ENCODE results near the gene KCNMA1.
A peak's percentile ranks its signal among the peaks of the same experiment; 100 is the strongest.

The KCNMA1 gene

GRCh38 chr10:77168161-77168560 is 469.4 kb downstream of the KCNMA1 start:
- Histone ChIP-seq H3K36me3 (ENCODE audit: control insufficient read depth, insufficient read depth, low read length) (no peaks in the 10 kb centered on the region), H3K4me3 (ENCODE audit: extremely low read depth, insufficient read depth, low read length, poor library complexity, severe bottlenecking) (no peak overlapping the region), H3K27ac (ENCODE audit: low read depth, low read length, severe bottlenecking) (no peak overlapping the region), H3K4me1 (ENCODE audit: control insufficient read depth, insufficient read depth, low read length, poor library complexity, severe bottlenecking) (peaks cover 21% of the 10 kb centered on the region), H3K9me3 (ENCODE audit: control insufficient read depth, low read length) (no peaks in the 10 kb centered on the region)
- 83% methylated on average over 1 of the region's 2 CpGs; no CpG with 5 or more reads in 1 of the 2 experiments for WGBS, 2 experiments (ENCODE audit: insufficient coverage in 2 of 2)

DNA sequence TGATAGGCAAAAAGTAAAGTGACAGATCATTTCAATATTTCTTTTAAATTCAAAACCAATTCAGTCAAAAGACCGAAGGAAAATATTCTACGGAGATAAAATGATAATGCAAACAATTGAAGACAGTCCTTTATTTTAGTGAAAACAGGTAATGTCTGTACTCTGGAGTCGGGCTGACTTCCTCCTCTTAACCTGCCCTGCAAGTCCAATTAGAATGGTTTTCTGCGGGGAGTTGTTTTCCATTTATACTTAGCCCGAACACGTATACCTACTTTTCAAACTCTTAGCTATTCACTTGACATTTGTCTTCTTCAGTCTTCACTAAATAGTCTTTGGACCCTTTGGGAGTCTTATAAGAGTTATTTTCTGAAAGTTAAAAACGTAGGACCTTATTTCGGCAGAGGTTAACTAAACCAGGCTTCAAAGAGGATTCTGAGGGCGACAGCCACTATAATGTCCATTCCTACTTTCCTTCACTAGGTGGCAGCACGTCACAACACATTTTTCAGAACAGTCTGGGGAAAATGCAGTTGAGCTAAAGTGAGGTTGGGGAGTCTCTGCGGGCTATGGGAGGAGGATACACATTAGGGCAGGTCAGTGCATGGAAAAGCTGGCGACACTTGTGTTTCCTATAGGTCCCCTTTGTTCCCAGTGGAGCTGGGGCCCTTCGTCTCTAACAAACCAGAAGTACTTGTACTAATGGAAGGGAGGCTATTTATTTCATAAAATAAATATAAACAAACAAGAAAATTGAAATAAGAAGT is 472.0 kb downstream of the KCNMA1 start:
- Histone ChIP-seq H3K4me3 (ENCODE audit: extremely low read depth, insufficient read depth, low read length, poor library complexity, severe bottlenecking) (no peak overlapping the region), H3K27ac (ENCODE audit: low read depth, low read length, severe bottlenecking) (no peak overlapping the region), H3K9me3 (ENCODE audit: control insufficient read depth, low read length) (no peaks in the 10 kb centered on the region), H3K36me3 (ENCODE audit: control insufficient read depth, insufficient read depth, low read length) (no peaks in the 10 kb centered on the region), H3K4me1 (ENCODE audit: control insufficient read depth, insufficient read depth, low read length, poor library complexity, severe bottlenecking) (peaks cover 25% of the 10 kb centered on the region)
- WGBS, 2 experiments (ENCODE audit: insufficient coverage in 2 of 2): 7 to 61% methylated on average over 2 to 3 of the region's 13 CpGs

- Histone ChIP-seq H3K27ac (ENCODE audit: low read depth, low read length, severe bottlenecking) (peak overlapping the region; percentile 38), H3K9me3 (ENCODE audit: control insufficient read depth, low read length) (no peaks in the 10 kb centered on the region), H3K36me3 (ENCODE audit: control insufficient read depth, insufficient read depth, low read length) (no peaks in the 10 kb centered on the region), H3K4me1 (ENCODE audit: control insufficient read depth, insufficient read depth, low read length, poor library complexity, severe bottlenecking) (peaks cover 25% of the 10 kb centered on the region), H3K4me3 (ENCODE audit: extremely low read depth, insufficient read depth, low read length, poor library complexity, severe bottlenecking) (no peak overlapping the region)
- WGBS, 2 experiments (ENCODE audit: insufficient coverage in 2 of 2): 94 to 100% methylated on average over 1 to 2 of the region's 5 CpGs
Observed at GRCh38 chr10:77164616-77165311, 472.8 kb downstream of the KCNMA1 start.

GRCh38 chr10:77163670-77164348 is 473.8 kb downstream of the KCNMA1 start:
- H3K27ac ChIP-seq (ENCODE audit: low read depth, low read length, severe bottlenecking): peak overlapping the region; percentile 79
- WGBS, 2 experiments (ENCODE audit: insufficient coverage in 2 of 2): 57 to 66% methylated on average over 3 of the region's 4 CpGs

DNA sequence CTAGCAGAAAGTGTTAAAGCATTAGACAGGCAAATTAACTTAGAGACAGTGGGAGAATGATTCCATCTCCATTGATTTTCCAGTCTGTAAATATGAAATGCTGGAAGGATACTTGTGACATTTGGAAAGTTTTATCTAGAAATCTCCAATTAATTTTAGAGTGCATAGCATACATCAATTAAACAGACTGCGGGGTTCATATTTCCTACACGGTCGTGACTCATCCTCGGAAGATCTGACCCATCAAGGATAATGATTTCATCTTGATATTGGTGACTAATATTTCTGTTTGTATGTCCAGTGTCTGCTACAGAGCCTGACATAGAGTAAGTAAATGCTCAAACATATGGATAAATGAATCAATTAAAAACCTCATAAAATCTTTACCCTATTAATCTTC is 474.9 kb downstream of the KCNMA1 start:
- Histone ChIP-seq H3K27ac (ENCODE audit: low read depth, low read length, severe bottlenecking) (no peak overlapping the region), H3K4me3 (ENCODE audit: extremely low read depth, insufficient read depth, low read length, poor library complexity, severe bottlenecking) (no peak overlapping the region), H3K9me3 (ENCODE audit: control insufficient read depth, low read length) (no peaks in the 10 kb centered on the region), H3K36me3 (ENCODE audit: control insufficient read depth, insufficient read depth, low read length) (no peaks in the 10 kb centered on the region), H3K4me1 (ENCODE audit: control insufficient read depth, insufficient read depth, low read length, poor library complexity, severe bottlenecking) (peaks cover 25% of the 10 kb centered on the region)
- WGBS, 2 experiments (ENCODE audit: insufficient coverage in 2 of 2): no CpG with 5 or more reads among the region's 4 CpGs

More at GRCh38 chr10:77163670-77164348, 473.8 kb downstream of the KCNMA1 start:
- no peak overlapping the region for H3K4me3 ChIP-seq (ENCODE audit: extremely low read depth, insufficient read depth, low read length, poor library complexity, severe bottlenecking)
- no peaks in the 10 kb centered on the region for H3K36me3 ChIP-seq (ENCODE audit: control insufficient read depth, insufficient read depth, low read length)
- peaks cover 25% of the 10 kb centered on the region for H3K4me1 ChIP-seq (ENCODE audit: control insufficient read depth, insufficient read depth, low read length, poor library complexity, severe bottlenecking)
- no peaks in the 10 kb centered on the region for H3K9me3 ChIP-seq (ENCODE audit: control insufficient read depth, low read length)

GRCh38 chr10:77160679-77161078 is 476.9 kb downstream of the KCNMA1 start:
- Histone ChIP-seq H3K4me1 (ENCODE audit: control insufficient read depth, insufficient read depth, low read length, poor library complexity, severe bottlenecking) (peaks cover 29% of the 10 kb centered on the region), H3K4me3 (ENCODE audit: extremely low read depth, insufficient read depth, low read length, poor library complexity, severe bottlenecking) (no peak overlapping the region)
- 78 to 100% methylated on average over 1 of the region's 1 CpG for WGBS, 2 experiments (ENCODE audit: insufficient coverage in 2 of 2)

DNA sequence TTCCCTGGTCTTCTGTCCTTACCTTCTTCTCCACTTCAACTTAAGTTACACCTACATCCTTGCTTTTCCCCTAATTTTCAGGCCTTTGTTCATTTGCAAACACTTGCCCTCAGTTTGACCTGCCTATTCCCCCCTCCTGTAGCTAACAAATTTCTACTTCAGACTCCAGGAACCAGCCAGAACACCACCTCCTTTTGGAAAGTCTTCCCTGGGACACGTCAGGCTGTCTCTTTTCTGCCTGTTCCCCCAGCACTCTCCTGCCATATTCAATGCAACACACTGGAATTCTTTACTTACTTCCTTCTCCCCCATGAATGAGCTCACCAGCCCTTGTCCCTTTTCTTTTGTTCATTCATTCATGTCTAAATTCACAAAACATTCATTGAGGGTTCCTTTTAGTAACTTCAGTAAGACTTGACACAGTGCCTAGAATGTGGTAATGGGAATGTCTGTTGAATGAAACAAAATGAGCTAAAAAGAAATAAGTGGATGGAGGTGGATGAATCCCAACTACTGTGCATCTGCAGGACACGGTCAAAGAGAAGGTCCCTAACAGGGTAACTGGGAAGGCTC is 478.0 kb downstream of the KCNMA1 start:
- Histone ChIP-seq H3K4me1 (ENCODE audit: control insufficient read depth, insufficient read depth, low read length, poor library complexity, severe bottlenecking) (peaks cover 23% of the 10 kb centered on the region), H3K36me3 (ENCODE audit: control insufficient read depth, insufficient read depth, low read length) (no peaks in the 10 kb centered on the region), H3K27ac (ENCODE audit: low read depth, low read length, severe bottlenecking) (no peak overlapping the region), H3K4me3 (ENCODE audit: extremely low read depth, insufficient read depth, low read length, poor library complexity, severe bottlenecking) (no peak overlapping the region), H3K9me3 (ENCODE audit: control insufficient read depth, low read length) (no peaks in the 10 kb centered on the region)
- 87 to 95% methylated on average over 2 of the region's 2 CpGs for WGBS, 2 experiments (ENCODE audit: insufficient coverage in 2 of 2)

More at GRCh38 chr10:77160679-77161078, 476.9 kb downstream of the KCNMA1 start:
- no peaks in the 10 kb centered on the region for H3K36me3 ChIP-seq (ENCODE audit: control insufficient read depth, insufficient read depth, low read length)
- H3K27ac ChIP-seq (ENCODE audit: low read depth, low read length, severe bottlenecking): no peak overlapping the region
- no peaks in the 10 kb centered on the region for H3K9me3 ChIP-seq (ENCODE audit: control insufficient read depth, low read length)

- peaks cover 16% of the 10 kb centered on the region for H3K4me1 ChIP-seq (ENCODE audit: control insufficient read depth, insufficient read depth, low read length, poor library complexity, severe bottlenecking)
- no peaks in the 10 kb centered on the region for H3K36me3 ChIP-seq (ENCODE audit: control insufficient read depth, insufficient read depth, low read length)
- H3K4me3 ChIP-seq (ENCODE audit: extremely low read depth, insufficient read depth, low read length, poor library complexity, severe bottlenecking): no peak overlapping the region
- H3K27ac ChIP-seq (ENCODE audit: low read depth, low read length, severe bottlenecking): no peak overlapping the region
- 75 to 100% methylated on average over 1 of the region's 3 CpGs for WGBS, 2 experiments (ENCODE audit: insufficient coverage in 2 of 2)
- H3K9me3 ChIP-seq (ENCODE audit: control insufficient read depth, low read length): no peaks in the 10 kb centered on the region
Observed at GRCh38 chr10:77158666-77159065, 478.9 kb downstream of the KCNMA1 start.

- Histone ChIP-seq H3K9me3 (ENCODE audit: control insufficient read depth, low read length) (no peaks in the 10 kb centered on the region), H3K4me1 (ENCODE audit: control insufficient read depth, insufficient read depth, low read length, poor library complexity, severe bottlenecking) (peaks cover 7% of the 10 kb centered on the region), H3K36me3 (ENCODE audit: control insufficient read depth, insufficient read depth, low read length) (no peaks in the 10 kb centered on the region), H3K4me3 (ENCODE audit: extremely low read depth, insufficient read depth, low read length, poor library complexity, severe bottlenecking) (no peak overlapping the region), H3K27ac (ENCODE audit: low read depth, low read length, severe bottlenecking) (no peak overlapping the region)
- WGBS, 2 experiments (ENCODE audit: insufficient coverage in 2 of 2): 88 to 93% methylated on average over 3 to 4 of the region's 9 CpGs
Observed at GRCh38 chr10:77157248-77158019, 480.2 kb downstream of the KCNMA1 start.

- H3K4me1 ChIP-seq (ENCODE audit: control insufficient read depth, insufficient read depth, low read length, poor library complexity, severe bottlenecking): peaks cover 7% of the 10 kb centered on the region
- H3K36me3 ChIP-seq (ENCODE audit: control insufficient read depth, insufficient read depth, low read length): no peaks in the 10 kb centered on the region
- peak overlapping the region; percentile 4 for H3K27ac ChIP-seq (ENCODE audit: low read depth, low read length, severe bottlenecking)
- H3K9me3 ChIP-seq (ENCODE audit: control insufficient read depth, low read length): no peaks in the 10 kb centered on the region
- 83 to 89% methylated on average over 2 to 3 of the region's 5 CpGs for WGBS, 2 experiments (ENCODE audit: insufficient coverage in 2 of 2)
- H3K4me3 ChIP-seq (ENCODE audit: extremely low read depth, insufficient read depth, low read length, poor library complexity, severe bottlenecking): no peak overlapping the region
Observed at GRCh38 chr10:77156406-77156879, 481.2 kb downstream of the KCNMA1 start.

Measured in mesodermal cell (in vitro differentiated cells).